ENCODE data around the gene PDZD4.

The PDZD4 gene, protein sequence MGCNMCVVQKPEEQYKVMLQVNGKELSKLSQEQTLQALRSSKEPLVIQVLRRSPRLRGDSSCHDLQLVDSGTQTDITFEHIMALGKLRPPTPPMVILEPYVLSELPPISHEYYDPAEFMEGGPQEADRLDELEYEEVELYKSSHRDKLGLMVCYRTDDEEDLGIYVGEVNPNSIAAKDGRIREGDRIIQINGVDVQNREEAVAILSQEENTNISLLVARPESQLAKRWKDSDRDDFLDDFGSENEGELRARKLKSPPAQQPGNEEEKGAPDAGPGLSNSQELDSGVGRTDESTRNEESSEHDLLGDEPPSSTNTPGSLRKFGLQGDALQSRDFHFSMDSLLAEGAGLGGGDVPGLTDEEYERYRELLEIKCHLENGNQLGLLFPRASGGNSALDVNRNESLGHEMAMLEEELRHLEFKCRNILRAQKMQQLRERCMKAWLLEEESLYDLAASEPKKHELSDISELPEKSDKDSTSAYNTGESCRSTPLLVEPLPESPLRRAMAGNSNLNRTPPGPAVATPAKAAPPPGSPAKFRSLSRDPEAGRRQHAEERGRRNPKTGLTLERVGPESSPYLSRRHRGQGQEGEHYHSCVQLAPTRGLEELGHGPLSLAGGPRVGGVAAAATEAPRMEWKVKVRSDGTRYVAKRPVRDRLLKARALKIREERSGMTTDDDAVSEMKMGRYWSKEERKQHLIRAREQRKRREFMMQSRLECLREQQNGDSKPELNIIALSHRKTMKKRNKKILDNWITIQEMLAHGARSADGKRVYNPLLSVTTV

DNA sequence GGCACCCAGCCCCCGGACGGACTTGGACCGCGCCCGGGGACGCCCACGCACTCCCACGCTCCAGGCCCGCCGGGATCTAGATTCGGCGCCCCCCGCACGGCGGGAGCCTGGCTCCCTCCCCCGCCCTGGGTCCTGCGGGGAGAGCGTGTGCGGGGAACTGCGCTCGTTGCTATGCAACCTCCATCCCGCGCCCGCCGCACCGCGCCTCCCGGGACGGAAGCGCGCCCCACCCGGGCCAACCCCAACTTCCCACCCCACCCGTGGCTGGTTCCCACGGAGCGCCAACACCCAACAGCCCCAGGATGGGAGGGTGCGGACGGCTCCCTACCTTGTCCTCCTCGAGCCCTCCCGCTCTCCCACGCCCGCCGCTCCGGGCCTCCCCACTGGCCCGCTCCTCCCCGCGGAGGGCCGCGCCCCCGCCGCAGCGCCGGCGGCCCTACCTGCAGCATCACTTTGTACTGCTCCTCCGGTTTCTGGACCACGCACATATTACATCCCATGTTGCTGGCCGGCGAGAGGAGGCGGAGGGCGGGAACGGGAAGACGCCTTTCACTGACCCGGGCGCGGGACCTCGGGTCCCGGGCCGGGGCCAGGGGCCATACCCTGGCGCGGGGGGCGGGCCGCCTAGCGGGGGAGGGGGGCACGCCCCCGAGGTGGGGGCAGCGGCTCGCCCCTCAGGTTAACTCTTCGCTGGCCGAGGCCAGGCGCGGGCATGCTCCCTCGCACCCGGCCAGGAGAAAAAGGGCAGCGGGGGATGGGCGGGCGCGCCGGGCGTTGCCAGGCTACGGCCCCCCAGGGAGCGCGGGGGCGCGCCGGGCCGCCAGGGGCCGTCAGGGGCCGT, at the start of gene PDZD4:
Gene PDZD4, minus strand, starts transcription at position 746 of the 841 bp plus-strand sequence. Its CDS starts 246 bp downstream, at position 500.
- no peak for FAIRE-seq

DNA sequence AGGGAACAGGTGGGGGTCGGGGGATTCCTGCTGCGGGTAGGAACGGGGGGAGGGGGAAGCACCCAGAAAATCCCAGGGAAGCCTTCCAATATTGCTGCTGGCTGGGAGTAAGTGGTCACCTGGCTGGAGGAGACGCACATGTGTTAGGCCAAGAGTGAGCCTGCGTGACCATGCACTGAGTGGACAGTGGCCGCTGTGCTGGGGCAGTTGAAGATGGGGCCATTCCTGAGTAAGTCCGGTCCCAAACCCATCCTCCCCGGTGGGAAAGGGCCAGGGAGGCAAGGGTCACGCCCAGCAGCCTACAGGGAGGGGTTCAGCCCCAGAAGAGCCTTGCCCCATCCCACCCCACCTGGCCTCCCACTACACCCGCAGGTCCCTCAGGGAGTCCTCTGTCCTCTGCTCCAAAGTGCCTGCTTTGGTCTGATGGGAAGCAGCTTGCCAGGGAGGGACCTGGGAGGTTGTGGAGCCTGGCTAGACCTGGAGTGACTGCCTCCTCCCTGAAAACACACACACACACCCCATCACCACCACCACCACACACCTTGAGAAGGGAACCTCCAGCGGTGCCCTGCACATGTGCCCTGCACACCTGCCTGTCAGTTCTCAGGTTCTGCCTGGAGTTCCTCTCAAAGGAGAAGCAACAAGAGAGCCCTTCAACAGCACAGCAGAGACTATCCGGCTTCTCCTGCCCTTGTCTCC, 49.5 kb upstream of the PDZD4 start:
- FAIRE-seq, result no peak

GRCh38 chrX:153878969-153879653, 48.8 kb upstream of the PDZD4 start:
- FAIRE-seq, result no peak

- no peak for FAIRE-seq
Observed at GRCh38 chrX:153878345-153878744, 48.0 kb upstream of the PDZD4 start.

DNA sequence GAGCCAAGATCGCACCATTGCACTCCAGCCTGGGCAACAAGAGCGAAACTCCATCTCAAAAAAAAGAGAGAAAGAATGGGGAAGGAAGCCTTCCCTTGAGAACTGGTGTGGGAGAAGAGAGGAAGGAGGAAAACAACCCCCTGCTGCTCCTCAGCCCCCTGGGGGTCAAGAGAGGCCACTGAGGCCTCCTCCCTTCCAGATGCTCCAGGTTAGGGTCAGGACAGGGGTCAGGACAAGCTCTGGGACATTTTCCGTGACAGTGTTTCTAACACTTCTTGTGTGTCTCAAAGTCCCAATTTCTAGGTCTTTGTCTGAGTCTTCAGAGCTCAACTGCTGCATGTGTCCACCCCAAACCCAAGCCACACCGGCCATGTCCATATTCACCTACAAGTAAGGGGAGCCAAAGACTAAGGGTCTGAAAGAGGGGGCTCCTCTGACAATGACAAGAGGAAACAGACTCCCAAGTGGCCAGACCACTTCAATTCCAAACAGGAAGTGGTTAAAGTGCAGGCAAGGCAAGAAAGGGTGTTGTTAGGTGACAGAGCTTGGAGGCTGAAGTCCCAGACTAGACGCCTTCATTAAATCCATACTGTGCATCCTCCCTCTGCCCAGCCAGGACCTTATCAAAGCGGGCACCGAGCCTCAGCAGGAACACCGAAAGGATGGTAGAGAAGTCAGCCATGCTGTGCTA, 47.4 kb upstream of the PDZD4 start:
- no peak for FAIRE-seq

DNA sequence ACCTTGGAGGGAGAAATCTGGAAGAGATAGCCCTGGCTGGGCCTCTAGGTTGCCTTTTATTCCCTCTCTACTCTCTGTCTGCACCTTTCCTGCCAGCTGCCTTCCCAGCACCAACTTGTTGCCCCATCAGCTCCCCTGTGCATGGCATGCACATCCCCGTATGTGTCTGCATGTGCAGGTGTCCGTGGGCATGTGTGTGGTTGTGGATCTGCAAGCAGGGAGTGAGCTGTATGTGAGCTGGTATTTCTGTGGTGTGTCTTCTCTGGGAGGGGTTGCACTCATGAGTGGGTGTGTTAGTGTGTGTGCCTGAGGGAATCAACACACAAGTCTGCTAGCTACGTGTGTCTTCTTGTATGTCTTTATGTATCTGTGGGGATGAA, 45.8 kb upstream of the PDZD4 start:
- no peak for FAIRE-seq

DNA sequence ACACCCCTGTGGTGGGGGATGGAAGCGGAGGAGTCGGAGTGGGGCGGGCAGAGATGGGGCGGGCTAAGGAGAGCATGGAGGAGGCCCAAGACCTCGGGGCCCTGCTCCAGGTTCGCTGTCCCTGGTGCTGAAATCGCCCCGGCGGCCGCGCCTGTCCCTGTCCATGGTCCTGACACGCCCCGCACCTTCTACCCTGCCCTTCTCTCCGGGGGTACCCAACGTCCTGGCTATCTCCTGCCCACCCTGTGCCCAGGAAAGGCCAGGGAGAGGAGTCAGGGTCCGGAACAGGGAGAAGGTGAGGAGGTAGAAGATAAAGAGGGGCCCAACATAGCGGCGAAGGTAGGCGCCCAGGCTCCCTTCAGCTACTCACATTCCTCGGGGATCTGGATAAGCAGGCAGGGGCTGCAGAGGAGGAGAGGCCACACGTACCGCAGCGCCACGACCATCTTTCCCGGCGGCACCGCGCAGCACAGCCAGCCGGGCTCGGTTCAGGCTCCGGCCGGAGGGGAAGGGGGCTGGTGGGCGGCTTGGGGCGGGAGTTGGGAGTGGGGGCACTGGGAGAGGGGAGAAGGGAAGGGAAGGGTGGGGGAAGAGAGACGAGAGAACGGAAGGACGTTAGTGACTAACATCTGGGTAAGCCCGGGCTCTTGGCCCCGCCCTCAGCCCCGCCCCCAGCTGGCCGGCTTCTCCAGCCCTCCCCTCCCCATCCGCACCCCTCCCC, 45.2 kb upstream of the PDZD4 start:
- FAIRE-seq, result no peak

DNA sequence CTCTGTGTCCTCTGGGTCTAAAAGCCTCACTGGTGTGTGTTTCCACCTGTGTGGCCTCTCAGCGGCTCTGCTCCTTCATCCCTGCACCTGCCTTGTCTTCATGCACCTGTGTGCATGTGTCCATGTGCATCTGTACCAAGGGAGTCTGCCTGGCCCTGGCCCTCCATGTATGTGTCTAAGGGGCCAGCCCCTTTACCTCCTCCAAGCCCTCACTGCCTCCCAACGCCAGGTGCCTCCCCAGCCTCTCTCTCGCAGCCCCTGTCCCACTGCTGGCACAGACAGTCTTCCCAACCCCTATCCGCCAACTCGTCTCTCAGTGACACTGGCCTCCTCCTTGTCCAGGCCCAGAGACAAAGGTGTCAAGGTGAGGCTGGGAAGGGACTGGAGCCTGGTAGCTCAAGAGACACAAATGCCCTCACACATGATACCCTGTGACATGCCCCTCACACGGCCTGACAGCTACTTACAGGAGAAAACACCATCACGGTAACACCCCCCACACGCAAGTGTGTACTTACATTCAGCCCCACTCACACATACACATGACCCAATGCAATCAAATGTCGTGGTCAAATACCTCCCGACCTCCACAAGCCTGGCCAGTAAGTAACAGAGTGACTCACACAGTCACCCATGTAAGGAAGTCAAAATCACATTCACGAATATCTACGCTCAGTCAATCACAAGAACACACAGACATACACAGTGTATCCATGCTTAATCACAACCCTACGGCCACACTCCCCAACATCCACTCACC, 44.2 kb upstream of the PDZD4 start:
- FAIRE-seq, result no peak

GRCh38 chrX:153874085-153874365, 43.7 kb upstream of the PDZD4 start:
- no peak for FAIRE-seq

DNA sequence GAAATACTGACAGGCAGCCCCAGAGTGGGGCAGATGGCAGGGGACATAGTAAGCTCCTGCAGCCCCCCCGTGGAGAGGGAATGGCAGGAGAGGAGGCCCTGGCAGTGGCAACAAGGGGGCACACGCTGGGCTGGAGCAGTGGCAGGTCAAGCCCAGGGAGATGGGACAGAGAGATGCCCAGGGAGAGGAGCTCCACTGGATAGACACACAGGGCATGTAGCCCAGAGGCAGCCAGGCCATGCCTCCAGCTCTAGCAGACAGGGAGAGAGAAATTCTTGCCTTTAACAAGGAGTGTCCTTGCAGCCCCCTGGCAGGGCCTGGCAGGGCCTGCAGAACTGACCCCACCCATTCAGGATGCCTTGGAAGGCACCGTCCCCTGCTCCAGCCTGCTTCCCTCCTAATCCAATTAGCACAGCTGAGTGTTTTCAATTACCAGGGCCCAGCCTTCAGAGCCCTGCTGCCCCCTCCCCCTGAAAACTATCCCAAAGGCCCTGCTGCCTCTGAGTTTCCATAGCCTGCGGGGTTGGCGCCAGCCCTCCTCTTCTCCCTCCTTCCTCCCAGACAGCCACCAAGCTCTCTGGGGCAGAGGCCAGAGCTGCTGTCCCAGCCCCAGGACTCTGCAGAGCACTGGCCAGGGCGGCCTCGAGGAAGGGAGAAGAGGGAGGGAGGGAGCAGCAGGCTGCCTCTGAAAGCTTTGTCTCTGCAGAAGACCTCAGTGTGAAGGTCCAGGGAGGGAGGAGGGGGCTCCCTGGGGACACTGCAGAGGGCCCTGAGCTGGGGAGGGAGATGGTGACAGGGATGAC, 43.1 kb upstream of the PDZD4 start:
- FAIRE-seq, result no peak

DNA sequence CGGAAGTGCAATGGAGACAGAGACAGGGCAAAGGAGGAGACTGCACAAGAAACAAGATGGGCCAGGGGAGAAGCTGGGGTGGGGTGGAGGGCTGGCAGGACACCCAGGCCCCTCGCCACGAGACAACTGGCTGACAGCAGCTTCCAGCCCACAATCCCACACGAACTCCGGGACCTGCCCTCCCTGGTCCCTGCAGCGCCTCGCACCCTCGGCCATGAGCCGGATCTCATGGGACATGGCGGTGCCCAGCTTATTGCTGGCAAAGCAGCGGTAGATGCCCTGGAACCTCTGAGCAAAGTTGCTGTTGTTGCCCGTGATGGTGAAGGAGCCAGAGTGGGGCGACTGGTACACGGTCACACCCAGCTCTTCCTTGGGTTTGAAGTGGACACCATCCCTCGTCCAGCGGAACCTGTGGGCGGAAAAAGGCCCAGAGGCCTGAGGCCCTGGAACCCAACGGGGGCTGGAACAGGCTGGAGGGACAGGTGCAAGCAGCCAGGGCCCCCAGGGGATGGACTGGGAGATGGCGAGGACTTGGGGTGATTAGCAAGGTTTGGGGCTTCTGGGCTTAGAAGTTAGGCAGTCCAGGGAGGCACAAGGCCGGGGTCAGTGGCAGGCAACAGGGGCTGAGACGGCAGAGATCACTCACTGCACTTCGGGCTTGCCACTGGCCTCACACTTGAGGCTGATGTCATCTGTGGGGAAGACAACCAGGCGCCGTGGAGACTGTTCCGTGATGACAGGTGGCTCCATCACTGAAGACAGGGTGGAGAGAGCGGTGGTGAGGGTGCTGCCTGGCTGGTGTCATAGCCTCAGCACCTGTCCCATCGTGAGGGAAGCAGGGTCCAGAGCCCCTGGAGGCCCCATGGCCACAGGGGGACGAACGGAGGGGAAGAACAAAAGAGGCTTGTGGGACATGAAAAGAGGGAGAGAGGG, 41.9 kb upstream of the PDZD4 start:
- no peak for FAIRE-seq

DNA sequence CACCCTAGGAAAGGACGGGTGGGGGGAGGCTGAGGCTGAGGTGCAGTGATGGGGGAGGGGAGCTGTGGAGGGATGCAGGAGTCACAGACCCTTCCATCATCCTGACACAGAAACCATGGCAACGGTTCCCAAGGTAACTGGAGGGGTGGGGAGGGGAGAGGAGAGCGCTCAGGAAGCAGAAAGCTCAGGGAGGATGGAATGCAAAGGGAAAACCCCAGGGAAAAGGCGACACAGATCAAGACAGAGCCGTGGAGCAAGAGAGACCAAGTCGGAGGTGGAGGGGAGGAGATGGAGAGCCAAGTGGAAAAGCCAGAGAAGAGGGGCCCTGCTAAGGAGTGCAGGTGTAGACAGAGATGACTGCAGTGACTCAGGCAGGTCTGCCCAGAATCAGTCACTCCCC, 41.1 kb upstream of the PDZD4 start:
- no peak for FAIRE-seq

DNA sequence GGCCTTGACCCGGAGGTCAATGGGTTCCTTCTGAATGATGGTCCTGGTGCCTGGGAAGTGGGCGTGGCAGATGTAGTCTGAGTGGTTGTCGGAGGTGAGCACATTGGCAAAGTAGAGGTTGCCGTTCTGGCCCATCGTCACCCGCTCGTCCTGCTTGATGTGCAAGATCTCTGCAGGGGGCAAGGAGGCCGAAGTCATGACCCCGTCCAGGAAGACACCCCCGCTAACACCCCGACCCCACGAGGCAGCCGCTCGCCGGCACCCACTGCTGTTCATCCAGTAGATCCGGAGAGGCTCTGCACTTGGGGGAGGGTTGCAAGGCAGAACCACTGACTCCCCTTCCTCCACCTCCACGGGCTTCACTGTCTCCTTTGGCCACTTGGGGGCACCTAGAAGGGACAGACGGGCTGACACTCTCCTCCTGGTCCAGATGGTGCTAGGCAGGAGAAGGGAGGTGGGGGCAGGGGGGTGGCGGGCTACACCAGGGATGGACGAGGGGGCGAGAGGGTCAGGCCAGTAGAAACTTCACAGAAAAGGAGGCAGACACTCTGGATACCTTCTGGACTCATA, 40.5 kb upstream of the PDZD4 start:
- no peak for FAIRE-seq

DNA sequence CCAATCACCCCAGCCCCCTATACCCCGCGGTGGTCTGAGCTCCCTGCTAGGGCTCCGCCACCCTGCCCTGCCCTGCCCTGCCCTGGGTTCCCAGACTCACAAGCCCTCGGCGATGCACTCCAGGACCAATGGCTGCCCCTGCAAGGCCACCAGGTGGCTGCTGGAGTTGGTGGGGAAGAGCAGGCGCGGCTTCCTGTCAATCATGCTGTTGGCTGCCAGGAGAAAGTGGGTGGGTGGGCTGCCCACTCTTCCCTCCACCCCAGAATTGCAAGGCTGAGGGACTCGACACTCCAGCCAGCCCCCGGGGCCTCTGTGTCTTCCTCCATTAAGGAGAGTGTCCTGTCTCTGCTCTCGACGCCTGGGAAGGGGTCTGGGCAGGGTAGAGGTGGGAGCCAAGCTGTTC, 39.9 kb upstream of the PDZD4 start:
- FAIRE-seq, result no peak

DNA sequence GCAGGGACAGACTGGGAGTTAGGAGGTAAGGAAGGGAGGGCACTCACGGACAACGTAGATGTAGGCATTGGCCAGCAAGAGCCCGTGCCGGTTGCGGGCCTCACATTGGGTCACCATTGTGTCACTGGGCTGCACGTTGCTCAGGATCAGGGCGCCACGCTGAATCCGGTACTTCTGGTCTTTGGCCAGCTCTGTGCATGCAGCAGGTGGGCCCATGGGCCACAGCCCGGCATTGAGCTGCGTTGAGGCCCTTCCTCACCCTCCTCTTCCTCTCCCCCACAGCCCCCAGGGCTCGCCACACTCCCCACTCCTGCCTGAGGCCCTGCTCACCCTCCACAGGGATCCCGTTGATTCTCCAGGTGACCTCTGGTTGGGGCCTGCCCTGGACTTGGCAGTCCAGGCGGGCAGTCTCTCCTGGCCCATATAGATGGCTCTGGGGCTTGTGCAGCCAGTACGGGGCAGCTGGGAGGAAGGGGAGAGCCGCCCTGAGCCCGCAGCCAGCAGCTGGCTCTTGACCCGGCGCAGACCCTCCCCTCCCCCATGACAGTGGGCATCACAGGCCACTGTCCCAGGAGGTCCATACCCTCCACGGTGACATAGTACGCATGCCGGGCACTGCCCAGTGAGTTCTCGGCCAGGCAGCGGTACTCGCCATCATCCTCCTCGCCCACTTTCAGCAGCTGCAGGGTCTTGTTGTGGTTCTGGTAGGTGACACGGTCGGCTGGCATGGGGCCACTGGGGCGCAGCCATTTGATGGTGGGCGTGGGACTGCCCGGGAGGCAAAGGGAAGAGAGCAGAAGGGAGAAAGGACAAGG, 39.3 kb upstream of the PDZD4 start:
- no peak for FAIRE-seq

DNA sequence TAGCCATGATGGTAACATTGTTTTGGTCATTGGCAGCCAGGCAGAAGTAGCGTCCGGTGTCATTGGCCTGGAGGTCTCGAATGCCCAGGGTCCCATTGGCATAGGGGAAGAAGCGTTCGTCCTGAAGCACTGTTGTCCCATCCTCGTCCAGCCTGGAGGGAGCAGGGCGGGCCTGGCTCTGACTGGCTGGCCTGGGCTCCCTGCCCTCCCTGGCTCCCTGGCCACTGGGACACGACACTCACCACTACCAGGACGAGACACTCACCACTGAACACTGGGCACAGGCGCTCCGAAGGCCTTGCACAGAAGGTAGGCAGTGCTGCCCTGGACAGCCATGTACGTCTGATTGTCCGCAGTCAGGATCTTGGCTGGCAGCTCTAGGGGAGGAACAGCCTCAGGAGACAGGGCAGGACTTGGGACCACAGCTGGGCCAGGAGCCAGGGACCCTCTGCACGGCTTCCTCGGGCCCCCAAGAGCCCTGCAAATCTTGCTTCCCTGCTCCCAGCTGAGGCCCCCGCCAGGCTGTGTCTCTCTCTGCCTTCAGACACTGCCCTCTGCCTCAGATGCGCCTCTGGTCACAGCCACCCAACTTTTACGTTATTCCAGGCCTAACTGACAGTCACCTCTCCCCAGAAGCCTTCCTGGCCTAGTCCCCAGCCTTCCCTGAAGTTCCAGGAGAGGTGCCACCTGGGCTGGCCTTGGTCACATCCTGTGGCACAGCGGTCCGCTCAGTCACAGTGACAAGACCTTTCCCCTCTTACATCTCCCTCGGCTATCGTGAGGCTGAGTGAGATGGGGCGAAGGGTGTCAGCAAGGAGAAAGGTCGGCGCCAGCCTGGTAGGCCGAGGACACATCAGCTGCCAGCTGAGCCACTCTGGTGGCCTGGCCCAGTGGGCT, 38.5 kb upstream of the PDZD4 start:
- no peak for FAIRE-seq
